Measurements from ENCODE around the gene MTHFD1L.

DNA sequence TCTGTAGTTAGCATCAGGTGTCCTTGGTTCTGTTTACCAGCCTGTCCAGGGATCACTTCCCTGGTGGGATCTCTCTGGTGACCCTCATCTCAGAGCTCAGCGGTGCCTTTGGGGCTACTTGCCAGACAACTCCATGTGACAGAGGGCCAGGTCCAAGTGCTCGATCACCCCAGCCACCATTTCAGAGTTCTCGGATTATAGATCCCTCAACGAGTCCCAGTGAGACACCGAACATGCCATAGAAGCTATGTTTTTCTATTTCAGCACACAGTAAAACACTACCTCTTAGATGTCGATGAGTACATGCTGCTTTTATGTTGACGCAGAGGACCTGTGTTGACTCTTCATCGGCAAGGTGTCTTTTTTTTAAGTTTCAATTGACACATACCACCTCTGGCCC, 204.1 kb downstream of the MTHFD1L start:
- TF ChIP-seq CTCF (IDR thresholded peaks at IDR 0.05) (no peak), POLR2A (IDR thresholded peaks at IDR 0.05) (no peak), POLR2AphosphoS5 (IDR thresholded peaks at IDR 0.05) (no peak)
